Measurements from ENCODE around the gene EMC10.
"Not testable (repeated sequence)": the region's sequence is repeated elsewhere in the genome, so short reads cannot be mapped to it uniquely, and the experiment has no call there.

Gene EMC10

DNA sequence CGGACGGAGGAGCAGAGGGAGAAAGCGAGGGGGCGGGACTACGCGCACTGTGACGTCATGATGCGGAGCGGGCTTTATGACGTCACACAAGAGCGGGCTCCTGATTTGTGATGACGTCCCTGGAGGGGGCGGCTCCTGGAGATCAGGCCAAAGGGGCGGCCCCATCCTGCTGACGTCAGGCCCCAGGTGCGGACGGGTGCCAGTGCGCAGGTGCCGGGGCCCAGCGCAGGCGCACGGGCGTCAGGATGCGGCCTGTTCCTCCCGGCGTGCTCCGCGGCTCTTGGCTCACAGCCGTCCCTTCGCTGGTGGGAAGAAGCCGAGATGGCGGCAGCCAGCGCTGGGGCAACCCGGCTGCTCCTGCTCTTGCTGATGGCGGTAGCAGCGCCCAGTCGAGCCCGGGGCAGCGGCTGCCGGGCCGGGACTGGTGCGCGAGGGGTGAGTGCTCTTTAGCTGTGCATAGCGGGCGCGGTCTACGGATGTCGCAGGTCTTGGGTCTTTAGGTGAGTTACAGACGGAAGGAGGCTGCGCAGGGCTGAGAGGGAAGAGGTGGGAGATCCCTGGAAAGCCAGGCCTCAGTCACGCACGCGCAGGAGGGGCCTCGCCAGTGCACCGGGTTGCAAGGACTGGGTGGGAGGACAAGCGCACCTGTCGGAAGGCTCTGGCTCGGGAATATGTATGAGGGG lies at the start of gene EMC10, which contains the start of gene GARIN5A:
Gene EMC10 (plus strand): TSS at position 284 of the 683 bp plus-strand sequence. CDS start 38 bp downstream, at position 322.
Gene GARIN5A (minus strand): TSS at position 625 of the 683 bp plus-strand sequence. CDS start 460 bp downstream, at position 165.
- peak; percentile 88 to 91 for DNase-seq

DNA sequence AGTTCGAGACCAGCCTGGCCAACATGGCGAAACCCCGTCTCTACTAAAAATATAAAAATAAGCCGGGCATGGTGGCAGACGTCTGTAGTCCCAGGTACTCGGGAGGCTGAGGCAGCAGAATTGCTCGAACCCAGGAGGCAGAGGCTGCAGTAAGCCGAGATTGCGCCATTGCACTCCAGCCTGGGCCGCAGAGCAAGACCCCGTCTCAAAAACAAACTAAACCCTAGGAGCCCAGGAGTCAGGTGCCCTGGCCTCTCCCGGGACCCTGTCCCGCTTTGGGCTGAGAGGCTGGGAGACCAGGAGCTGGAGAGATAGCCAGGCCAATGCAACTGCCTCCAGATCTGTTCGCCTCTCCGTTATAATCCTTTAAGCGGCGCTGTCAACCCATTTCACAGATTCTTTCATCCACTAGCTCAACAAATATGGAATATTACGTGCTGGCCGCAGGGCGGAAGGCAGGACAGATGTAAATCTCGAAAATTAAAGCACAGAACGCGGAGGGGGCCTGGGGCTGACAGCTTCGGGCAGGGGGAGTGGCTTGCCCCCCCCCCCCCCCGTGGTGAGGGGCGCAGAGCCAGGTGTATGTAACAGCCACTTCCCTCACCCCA lies 48.9 kb upstream of the EMC10 start:
- DNase-seq, result no peak

DNA sequence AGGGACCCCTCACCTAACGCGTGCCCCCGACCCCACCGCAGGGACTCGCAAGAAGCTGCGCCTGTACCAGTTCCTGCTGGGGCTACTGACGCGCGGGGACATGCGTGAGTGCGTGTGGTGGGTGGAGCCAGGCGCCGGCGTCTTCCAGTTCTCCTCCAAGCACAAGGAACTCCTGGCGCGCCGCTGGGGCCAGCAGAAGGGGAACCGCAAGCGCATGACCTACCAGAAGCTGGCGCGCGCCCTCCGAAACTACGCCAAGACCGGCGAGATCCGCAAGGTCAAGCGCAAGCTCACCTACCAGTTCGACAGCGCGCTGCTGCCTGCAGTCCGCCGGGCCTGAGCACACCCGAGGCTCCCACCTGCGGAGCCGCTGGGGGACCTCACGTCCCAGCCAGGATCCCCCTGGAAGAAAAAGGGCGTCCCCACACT lies 48.3 kb upstream of the EMC10 start:
- DNase-seq, result no peak

DNA sequence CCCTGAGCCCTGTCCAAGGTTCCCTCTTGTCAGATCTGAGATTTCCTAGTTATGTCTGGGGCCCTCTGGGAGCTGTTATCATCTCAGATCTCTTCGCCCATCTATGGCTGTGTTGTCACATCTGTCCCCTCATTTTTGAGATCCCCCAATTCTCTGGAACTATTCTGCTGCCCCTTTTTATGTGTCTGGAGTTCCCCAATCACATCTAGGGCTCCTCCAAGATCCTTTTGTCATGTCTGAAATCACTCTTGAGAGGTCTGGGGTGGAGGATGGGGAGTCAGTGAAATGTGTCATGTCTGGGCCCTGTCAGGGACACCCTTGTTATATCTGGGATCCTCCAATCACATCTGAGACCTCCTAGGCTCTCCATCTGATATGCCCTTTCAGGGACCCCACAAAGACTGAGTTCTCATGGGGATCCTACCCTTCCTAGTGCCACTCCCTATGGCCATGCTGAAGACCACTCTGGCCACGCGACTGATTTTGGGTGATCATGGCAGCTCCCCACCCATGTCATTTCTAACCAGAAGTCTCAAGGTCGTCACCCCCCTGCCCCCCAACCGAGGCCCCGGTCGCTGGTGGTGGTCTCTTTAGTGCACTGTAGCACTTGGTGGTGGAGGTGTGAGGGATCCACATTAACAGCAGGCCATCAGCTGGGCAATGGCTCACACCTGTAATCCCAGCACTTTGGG lies 47.4 kb upstream of the EMC10 start:
- no peak for DNase-seq

DNA sequence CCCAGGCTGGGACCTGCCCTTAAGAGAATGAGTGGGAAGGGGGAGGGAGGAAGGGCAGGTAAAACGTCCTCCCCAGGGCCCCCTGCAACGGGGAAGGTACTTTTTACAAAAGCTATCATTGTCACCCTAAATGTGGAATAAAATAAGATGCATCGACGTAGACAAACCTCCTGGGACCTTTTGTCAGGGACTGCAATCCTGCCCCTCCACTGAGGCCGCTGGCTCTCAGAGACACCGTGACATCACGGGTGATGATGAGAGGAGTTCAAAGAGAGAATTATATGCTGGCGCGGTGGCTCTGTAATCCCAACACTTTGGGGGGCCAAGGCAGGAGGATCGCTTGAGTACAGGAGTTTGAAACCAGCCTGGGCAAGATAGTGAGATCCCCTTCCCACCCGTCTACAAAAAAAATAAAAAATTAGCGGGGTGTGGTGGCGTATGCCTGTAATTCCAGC lies 45.4 kb upstream of the EMC10 start:
- DNase-seq, result no peak

DNA sequence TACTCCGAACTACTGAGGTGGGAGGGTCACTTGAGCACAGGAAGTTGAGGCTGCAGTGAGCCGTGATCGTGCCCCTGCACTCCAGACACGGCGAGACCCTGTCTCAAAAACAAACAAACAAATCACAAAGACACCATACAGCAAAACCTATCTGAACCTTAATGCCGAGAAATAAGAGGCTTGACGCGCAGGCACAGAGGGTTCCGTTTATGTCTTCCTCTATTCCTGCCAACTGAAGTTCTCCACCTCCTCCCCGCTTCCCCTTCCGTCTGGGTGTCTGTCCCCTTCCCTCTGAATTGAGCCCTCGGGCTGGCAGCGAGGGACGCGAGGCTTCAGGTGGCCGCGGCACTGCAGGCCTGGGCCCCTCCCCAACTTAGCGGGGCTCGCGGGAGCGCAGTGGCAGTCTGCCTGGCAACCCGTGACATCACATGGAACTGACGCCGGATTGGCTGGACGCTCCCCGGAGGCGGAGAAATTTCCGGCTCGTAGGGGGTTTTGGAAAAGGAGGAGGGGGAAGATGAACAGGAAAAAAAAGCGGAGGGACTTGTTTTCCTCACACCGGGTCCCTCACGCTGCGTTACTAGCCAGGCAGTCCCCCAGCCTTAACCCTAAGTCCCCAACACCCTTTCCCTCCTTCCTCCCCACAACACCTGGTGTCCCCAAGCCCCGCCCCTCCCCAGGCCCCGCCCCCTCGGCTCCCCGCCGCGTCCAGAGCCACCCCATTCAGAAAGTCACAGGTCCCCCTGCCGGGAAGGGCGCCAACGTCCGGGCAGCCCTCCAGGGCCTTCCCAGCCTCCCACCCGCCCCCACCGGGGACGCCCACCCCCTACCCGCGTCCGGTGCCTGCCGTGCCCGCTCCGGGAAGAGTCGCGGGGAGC lies 44.7 kb upstream of the EMC10 start:
- DNase-seq, result peak; percentile 87 to 93

DNA sequence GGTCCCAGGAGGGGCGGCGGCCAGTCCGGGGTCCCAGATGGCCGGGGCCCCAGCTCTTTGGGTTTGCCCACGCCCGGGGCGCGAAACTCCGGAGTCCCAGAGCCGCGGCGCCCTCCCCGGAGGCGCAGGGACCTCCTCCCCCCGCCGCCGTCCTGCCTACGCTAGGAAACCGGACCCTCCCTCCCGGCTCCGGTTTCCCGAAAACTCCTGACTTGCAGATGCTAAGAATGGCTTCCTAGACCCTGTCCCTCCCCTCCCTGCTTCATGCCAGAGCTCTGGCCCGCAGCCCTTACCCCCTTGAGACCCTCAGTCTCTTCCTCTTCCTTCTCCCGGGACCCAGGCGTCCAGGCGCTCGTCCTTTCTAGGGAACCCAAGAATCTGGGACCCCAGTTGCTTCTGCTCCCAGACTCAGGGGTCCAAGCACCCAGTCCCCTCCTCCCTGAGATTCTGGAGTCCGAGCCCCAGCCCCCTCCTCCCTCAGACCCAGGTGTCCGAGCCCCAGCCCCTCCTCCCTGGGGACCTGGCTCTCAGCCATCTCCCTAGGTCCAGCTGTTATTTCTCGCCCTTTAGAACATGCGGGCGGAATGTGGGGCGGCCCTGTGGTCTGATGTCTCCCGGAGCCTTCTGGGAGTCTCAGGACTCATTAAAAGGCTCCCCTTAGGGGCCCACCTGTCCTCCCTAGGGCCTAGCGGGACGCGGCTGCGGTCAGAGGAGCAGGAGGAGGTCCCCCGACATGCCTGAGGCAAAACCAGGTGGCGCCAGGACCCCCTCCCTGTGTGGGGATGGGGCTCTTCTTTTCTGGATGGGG lies 43.9 kb upstream of the EMC10 start, which contains the start of gene MYBPC2:
Gene MYBPC2 (plus strand): TSS at position 672 of the 808 bp plus-strand sequence. CDS start 62 bp downstream, at position 734.
- no peak for DNase-seq

DNA sequence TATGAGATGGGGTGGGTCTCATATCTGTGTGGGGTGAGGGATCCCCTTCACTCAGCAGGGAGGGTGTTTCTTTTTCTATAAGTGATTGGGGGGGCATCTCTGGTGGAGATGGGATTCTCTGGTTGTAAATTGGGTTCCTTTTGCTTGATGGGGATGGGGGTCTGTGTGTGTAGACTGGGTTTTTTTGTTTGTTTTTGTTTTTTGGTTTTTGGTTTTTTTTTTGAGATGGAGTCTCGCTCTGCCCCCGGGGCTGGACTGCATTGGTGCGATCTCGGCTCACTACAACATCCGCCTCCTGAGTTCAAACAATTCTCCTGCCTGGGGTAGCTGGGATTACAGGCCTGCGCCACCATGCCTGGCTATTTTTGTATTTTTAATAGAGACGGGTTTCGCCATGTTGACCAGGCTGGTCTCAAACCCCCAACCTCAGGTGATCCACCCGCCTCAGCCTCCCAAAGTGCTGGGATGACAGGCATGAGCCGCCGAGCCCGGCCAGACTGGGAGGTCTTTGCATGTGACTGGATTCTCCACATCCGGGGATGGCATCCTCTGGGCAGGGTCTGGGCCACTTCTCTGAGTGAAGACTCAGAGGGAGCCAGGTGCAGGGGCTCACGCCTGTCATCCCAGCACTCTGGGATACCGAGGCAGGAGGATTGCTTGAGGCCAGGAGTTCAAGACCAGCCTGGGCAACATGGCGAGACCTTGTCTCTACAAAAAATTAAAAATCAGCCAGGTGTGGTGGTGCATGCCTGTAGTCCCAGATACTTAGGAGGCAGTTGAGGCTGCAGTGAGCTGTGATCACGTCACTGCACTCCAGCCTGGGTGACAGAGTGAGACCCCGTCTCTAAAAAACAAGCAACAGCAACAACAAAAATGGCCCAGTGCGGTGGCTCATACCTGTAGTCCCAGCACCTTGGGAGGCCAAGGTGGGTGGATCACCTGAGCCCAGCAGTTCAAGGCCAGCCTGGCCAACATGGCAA lies 42.8 kb upstream of the EMC10 start:
- DNase-seq, result no peak

DNA sequence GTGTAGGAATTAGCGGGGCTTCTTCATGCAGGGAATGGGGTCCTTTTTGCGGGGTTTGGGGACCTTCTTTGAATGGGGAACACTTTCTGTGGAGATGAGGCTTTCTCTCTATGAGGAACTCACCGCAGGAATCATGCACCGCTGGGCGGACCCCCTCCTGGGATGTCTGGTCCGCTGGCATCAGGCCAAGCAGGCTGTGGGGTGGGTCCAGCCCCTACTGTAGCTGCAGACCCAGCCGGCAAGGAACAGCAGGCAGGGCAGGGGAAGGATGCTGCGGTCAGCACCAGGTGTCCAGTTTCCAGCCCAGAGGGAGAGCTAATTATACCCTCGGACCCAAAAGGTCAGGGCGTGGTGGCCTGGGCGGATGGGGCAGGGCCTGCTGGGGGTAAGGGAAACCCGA lies 41.8 kb upstream of the EMC10 start:
- no peak for DNase-seq

DNA sequence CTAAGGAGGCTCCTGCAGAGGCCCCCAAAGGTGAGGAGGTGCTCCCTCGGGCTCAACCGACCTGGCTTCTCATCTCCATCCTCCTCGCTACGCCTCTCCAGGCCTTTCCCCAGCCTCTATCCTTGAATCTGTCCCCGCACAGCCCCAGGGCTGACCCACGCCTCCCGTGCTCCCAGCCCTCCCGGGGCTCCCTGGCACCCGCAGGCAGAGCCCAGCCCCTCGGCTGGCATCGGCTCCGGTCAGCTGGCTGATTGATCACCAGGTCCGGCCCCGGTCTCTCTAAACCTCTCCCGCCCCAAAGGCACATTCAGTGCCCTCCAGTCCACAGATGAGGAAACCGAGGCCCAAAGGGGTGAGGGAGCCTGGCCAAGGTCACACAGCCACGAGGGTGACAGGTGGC lies 41.1 kb upstream of the EMC10 start:
- DNase-seq, result no peak

DNA sequence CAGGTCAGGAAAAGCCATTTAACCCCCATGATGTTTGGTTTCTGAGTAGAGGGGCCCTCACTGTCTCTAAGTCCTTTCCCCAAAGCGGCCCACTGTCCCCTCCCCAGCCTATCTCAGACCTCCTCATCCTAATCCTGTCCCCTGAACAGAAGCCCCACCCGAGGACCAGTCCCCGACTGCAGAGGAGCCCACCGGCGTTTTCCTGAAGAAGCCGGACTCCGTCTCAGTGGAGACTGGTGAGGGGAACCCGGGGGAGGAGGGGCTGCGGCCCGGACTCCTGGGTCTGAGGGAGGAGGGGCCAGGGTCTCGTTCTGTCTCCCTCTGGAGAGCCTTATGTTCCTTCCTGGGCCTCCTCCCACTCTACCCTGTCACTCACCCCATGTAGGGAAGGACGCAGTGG lies 40.7 kb upstream of the EMC10 start:
- DNase-seq, result no peak

DNA sequence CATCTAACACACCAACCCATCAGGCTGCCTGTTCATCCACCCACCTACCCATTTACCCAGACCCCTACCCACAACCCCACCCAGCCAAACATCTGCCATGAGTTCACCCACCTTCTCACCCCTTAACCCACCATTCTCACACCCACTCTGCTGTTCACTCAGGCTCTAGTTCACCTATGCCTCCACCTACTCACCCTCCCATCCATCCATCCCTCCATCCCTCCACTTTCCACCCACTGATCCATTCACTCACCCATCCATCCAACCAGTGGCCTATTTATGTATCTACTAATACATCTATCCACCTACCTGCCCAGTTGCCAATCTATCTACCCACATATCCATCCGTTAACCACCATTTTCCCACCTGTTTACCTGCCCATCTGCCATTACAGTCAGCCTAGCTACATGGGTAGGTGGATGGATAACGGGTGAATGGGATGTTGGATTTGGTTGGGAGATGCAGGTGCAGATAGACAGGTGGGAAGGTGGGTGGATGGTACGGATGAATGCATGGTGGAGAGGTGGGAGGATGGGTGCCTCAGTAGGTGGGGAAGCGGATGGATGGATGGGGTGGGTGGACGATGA lies 38.4 kb upstream of the EMC10 start:
- DNase-seq, result no peak

DNA sequence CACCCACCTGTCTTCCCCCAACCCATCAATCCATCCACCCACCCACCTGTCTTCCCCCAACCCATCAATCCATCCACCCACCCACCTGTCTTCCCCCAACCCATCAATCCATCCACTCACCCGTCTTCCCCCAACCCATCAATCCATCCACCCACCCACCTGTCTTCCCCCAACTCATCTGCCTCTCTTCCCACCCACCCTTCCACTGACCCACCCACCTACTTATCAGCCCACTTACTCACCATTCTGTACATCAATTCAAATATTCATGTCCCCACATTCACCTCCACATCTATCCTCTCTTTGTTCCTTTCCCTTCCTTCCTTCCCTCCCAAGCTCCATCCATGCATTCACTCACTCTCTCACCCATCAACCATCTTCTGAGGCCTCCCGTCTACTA lies 37.2 kb upstream of the EMC10 start:
- not testable (repeated sequence) for DNase-seq

DNA sequence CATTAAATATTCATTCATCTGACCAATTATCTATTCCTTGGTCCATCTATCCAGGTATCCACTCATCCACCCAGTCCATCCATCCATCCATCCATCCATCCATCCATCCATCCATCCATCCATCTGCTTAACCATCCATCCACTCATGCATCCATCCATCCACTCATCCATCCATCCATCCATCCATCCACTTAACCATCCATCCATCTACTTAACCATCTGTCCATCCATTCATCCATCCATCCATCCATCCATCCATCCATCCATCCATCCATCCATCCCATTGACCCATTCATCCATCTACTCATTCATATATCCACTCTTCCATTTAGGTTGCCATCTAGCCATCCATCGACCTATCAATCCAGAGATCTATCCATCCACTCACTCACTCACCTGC lies 32.2 kb upstream of the EMC10 start:
- no peak for DNase-seq

DNA sequence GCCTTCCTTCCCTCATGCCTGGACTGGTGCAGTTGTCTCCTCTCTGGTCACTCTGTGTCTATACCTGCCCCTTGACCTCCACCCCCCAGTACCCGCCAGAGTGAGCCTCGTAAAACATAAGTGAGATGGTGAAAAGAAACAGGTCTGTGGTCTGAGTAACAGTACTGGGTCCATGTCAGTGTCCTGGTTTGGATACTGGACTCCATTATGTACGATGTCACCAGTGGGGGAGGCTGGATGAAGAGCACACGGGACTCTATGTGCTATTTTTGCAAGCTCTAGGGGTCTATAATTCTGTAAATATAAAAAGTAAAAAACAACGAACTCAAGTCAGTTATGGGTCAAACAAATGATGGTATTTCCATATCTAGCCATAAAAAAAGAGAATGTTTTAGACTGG lies 29.3 kb upstream of the EMC10 start:
- DNase-seq, result no peak

DNA sequence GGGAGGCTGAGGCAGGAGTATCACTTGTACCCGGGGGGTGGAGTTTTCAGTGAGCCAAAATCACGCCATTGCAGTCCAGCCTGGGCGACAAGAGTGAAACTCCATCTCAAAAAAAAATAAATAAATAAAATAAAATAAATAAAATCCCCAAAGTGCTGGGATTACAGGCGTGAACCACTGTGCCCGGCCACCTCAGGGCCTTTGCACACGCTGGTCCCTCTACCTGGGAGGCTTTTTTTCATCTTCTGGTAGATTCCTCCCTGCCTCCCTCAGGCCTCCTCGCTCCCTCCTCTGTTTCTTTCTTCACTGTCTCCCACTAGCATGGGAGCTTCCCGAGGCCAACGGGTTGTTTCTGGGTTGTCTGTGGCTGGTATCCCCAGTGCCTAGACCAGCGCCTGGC lies 28.6 kb upstream of the EMC10 start:
- no peak for DNase-seq

DNA sequence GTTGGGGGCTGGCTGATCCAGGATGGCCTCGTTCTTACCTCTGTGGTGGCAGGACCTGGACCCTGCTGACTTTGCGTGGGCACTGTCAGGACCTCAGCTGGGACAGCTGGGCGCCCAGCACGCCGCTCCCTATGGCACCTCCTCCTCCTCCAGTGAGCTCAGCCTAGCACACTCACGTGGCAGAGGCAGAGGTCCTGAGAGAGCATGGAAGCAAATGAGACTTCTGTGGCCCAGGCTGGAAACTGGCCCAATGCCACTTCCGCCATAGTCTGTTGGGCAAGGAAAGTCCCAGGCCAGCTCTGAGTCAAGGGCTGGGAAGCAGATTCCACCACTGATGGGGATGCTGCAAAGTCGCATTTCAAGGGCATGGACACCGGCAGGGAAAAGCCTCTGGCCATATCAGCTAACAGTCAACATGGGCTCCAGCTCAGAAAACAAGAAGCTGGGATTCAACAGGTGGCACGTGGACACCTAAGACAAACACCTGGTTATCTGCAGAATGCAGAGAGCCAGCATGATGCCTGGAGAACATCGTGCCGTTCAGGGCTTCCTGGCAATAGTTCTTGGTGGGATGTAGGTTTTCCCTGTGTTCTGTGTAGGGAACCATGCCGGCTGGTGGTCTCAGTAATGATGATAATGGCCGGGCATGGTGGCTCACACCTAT lies 26.9 kb upstream of the EMC10 start:
- no peak for DNase-seq

DNA sequence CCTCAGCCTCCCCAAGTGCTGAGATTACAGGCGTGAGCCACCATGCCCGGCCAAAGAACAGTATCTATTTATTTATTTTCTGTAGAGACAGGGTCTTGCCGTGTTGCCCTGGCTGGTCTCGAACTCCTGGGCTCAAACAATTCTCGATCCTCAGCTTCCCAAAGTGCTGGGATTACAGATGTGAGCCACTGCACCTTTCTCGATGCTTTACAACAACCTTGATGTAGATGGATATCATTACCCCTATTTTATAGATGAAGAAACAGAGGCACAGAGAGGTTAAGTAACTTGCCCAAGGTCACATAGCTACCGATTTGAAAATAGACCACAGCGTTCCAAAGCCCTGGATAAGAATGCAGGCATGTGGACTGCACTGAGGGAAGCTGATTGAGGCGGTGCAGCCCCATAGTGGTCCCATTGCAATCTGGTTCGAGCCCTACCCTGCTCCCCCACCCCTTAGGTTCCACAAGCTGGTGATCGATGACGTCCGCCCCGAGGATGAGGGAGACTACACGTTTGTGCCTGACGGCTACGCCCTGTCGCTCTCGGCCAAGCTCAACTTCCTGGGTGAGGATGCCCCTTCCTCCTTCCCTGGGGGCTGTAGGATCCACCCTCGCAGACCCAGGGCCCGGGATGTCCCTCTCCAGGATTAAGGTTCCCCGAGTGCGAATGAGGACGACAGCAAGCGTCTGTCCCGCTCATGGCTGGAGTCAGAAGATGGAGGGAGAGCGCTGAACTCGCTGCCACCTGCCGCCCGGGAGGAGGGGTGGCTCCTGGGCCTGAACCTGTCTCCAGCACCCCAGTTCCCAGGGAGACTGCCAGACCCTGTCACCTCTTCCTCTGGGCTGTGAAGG lies 25.7 kb upstream of the EMC10 start:
- DNase-seq, result no peak

DNA sequence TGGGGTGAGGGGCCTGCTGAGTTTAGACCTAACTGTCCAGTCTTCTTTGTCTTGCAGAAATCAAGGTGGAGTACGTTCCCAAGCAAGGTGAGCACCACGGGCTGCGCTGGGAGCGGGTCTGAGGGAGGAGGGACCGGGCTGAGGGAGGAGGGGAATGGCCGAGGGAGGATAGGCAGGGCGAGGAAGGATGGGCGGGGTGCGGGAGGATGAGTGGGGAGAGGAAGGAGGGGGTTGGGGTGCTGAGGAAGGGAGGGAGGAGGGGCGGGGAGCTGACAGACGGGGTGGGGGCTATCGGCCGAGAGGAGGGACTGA lies 25.1 kb upstream of the EMC10 start:
- no peak for DNase-seq

Data from stimulated activated CD4-positive, alpha-beta T cell treated with anti-CD3 and anti-CD28 coated beads, Interleukin-2, amount 100 ng/mL, for 48 hours (primary cell).